HCT116 (cell line): ENCODE results near the gene LRCH1. TPM values are rescaled to one million over a fixed set of nuclear protein-coding genes. Genes with fewer than 3 reads are reported as not detected.

Experiments
- ATAC-seq: fragments of 200-7000 bp; cut with Tn5 transposase; 2 replicates; pipeline ENCODE4 v1.9.1; 2020; ENCODE audit warnings: mild to moderate bottlenecking, moderate library complexity
- BruUV-seq: library from RNA; stranded (reverse); fragments of 400-500 nt; replicated peaks from 2 replicates; lab custom pipeline; 2021; lab: Mats Ljungman, UMichigan
- CTCF ChIA-PET: fragments of 300-600 bp; sonication (Branson Sonifier 250); formaldehyde crosslinking; loops from one replicate; lab custom pipeline; 2021; ENCODE audit warnings: antibody characterized with exemption; lab: Charles Lee
- POLR2A ChIA-PET: fragments of 300-600, 350-600 bp; sonication (Branson Sonifier 250); formaldehyde crosslinking; loops from one replicate; lab custom pipeline; 2021; ENCODE audit warnings: antibody characterized with exemption; lab: Charles Lee
- RAD21 ChIA-PET, 2 experiments: fragments of 300-600 bp; sonication (Branson Sonifier 250); formaldehyde crosslinking; loops; one replicate each; lab custom pipeline; 2023; ENCODE audit warnings: low total read pairs in 2 of 2; ENCODE audit not compliant: uncharacterized antibody in 2 of 2, unreplicated experiment in 2 of 2, low non-redundant PET in 1 of 2; lab: Charles Lee
- DNase-seq: peaks from one replicate; pipeline ENCODE4 v3.0.0-alpha.2; 2010; ENCODE audit warnings: low read depth, low spot score
- H2AFZ ChIP-seq: fragments of 200-600 bp; shearing (Covaris generic), sonication (generic); 2 replicates; pipeline ENCODE4 v1.6.1; 2017; ENCODE audit warnings: low read depth, mixed run types, mixed read lengths, antibody characterized with exemption, low read length; ENCODE audit not compliant: poor library complexity, severe bottlenecking
- H3K27ac ChIP-seq: 2 replicates; pipeline ENCODE4 v1.5.1; 2012; ENCODE audit warnings: low read depth, low read length
- H3K27me3 ChIP-seq: fragments of 200-600 bp; sonication (generic); 2 replicates; pipeline ENCODE4 v1.6.1; 2016; ENCODE audit warnings: mixed run types, low read length, mixed read lengths; ENCODE audit not compliant: insufficient read depth
- H3K36me3 ChIP-seq, 2 experiments: fragments of 200-500 bp in 1 of 2; fragments of 200-600 bp in 1 of 2; sonication (Bioruptor generic) in 1 of 2; sonication (generic) in 1 of 2; 2 replicates each; pipeline versions ENCODE4 v1.5.1 to v1.6.1; 2014 to 2016; ENCODE audit warnings: low read length in 2 of 2, inconsistent platforms in 1 of 2, mixed read lengths in 1 of 2, mixed run types in 1 of 2; ENCODE audit not compliant: insufficient read depth in 2 of 2, control insufficient read depth in 1 of 2
- H3K4me1 ChIP-seq, 2 experiments: fragments of 200-600 bp in 1 of 2; sonication (generic) in 1 of 2; 2 replicates each; pipeline versions ENCODE4 v1.5.1 to v1.6.1; 2012 to 2017; ENCODE audit warnings: low read length in 2 of 2, inconsistent platforms in 1 of 2, mild to moderate bottlenecking in 1 of 2, mixed read lengths in 1 of 2, mixed run types in 1 of 2, moderate library complexity in 1 of 2; ENCODE audit not compliant: insufficient read depth in 2 of 2, control insufficient read depth in 1 of 2
- H3K4me2 ChIP-seq: fragments of 200-600 bp; sonication (generic); 2 replicates; pipeline ENCODE4 v1.6.1; 2017; ENCODE audit warnings: mixed run types, low read length, mixed read lengths
- H3K4me3 ChIP-seq, 2 experiments: fragments of 200-600 bp in 1 of 2; sonication (generic) in 1 of 2; replicated peaks in 1 of 2; 2 replicates each; pipeline ENCODE4 v1.5.1; 2011 to 2016; ENCODE audit warnings: low read length in 2 of 2, control low read depth in 1 of 2, low read depth in 1 of 2, mild to moderate bottlenecking in 1 of 2, mixed read lengths in 1 of 2, mixed run types in 1 of 2
- H3K79me2 ChIP-seq: fragments of 200-600 bp; sonication (generic); 2 replicates; pipeline ENCODE4 v1.6.1; 2017; ENCODE audit warnings: mild to moderate bottlenecking, mixed run types, low read length, moderate library complexity, mixed read lengths; ENCODE audit not compliant: insufficient read depth
- H3K9ac ChIP-seq: fragments of 200-600 bp; sonication (generic); 2 replicates; pipeline ENCODE4 v1.6.1; 2016; ENCODE audit warnings: low read length, mixed read lengths
- H3K9me2 ChIP-seq: fragments of 200-600 bp; sonication (generic), shearing (Covaris generic); 2 replicates; pipeline ENCODE4 v1.6.1; 2017; ENCODE audit warnings: mixed run types, mild to moderate bottlenecking, moderate library complexity; ENCODE audit not compliant: insufficient read depth
- H3K9me3 ChIP-seq, 2 experiments: fragments of 200-500 bp in 1 of 2; fragments of 200-600 bp in 1 of 2; sonication (Bioruptor generic) in 1 of 2; sonication (generic) in 1 of 2; 2 replicates each; pipeline ENCODE4 v1.6.1; 2014 to 2017; ENCODE audit warnings: low read length in 2 of 2, mixed read lengths in 2 of 2, inconsistent platforms in 1 of 2, low read depth in 1 of 2, mild to moderate bottlenecking in 1 of 2, mixed run types in 1 of 2, moderate library complexity in 1 of 2; ENCODE audit not compliant: control insufficient read depth in 1 of 2, insufficient read depth in 1 of 2
- H4K20me1 ChIP-seq: fragments of 200-600 bp; sonication (generic), shearing (Covaris generic); 2 replicates; pipeline ENCODE4 v1.6.1; 2017; ENCODE audit warnings: mixed run types, mild to moderate bottlenecking, moderate library complexity; ENCODE audit not compliant: insufficient read depth
- ATF3 ChIP-seq: IDR thresholded peaks from 2 replicates; pipeline ENCODE4 v1.6.1; 2012
- EGR1 ChIP-seq: IDR thresholded peaks from 2 replicates; pipeline ENCODE4 v1.6.1; 2012; ENCODE audit warnings: low read depth
- JUND ChIP-seq: IDR thresholded peaks from 2 replicates; pipeline ENCODE4 v1.6.1; 2012
- POLR2A ChIP-seq: IDR thresholded peaks from 2 replicates; pipeline ENCODE4 v1.7.0; 2011; ENCODE audit warnings: borderline replicate concordance; ENCODE audit not compliant: insufficient read depth, insufficient read length; ENCODE audit errors: extremely low read depth
- RAD21 ChIP-seq: IDR thresholded peaks from 2 replicates; pipeline ENCODE4 v1.6.1; 2012; ENCODE audit warnings: low read depth, mild to moderate bottlenecking
- REST ChIP-seq: IDR thresholded peaks from 2 replicates; pipeline ENCODE4 v1.6.1; 2012; ENCODE audit warnings: low read depth
- SIN3A ChIP-seq: IDR thresholded peaks from 2 replicates; pipeline ENCODE4 v1.6.1; 2012; ENCODE audit warnings: low read depth
- SRF ChIP-seq: IDR thresholded peaks from 2 replicates; pipeline ENCODE4 v1.6.1; 2012; ENCODE audit warnings: low read depth
- ZBTB33 ChIP-seq: IDR thresholded peaks from 2 replicates; pipeline ENCODE4 v1.6.1; 2011; ENCODE audit warnings: mild to moderate bottlenecking, low read length, moderate library complexity; ENCODE audit not compliant: insufficient replicate concordance; ENCODE audit errors: extremely low read depth
- intact Hi-C: fragments of 100-400 bp; cut with micrococcal nuclease; formaldehyde crosslinking; loops from 2 replicates; pipeline ENCODE4 v1.10.0; 2022
- total RNA-seq: library from RNA; stranded (reverse); gene quantifications from one replicate; pipeline ENCODE4 v1.2.1, GENCODE V29; 2021; ENCODE audit not compliant: unreplicated experiment

LRCH1 gene
- total RNA-seq, 1 experiment from 2014 or later, result 15.6 TPM

GRCh38 chr13:46745706-46746105, 192.7 kb downstream of the LRCH1 start:
- no peak overlapping the region for H3K4me3 ChIP-seq
- H3K4me1 ChIP-seq, result no peaks in the 10 kb centered on the region
- no peak overlapping the region for H2AFZ ChIP-seq
- DNase-seq, result no peak
- ChIA-PET CTCF (no interaction called here), POLR2A (no interaction called here), RAD21 (no interaction called here)
- intact Hi-C loops, result no loop called here
- BruUV-seq, result no TSS peak
- no peak overlapping the region for H3K27ac ChIP-seq
- no peak overlapping the region for H3K9ac ChIP-seq
- peaks cover under 1 to 3% of the 10 kb centered on the region in 2 experiments; a peak in 1 of 4 replicates for H3K36me3 ChIP-seq
- H4K20me1 ChIP-seq, result no peaks in the 10 kb centered on the region
- no peaks in the 10 kb centered on the region for H3K9me2 ChIP-seq
- TF ChIP-seq SRF, result no peak
- TF ChIP-seq SIN3A, result no peak
- H3K79me2 ChIP-seq, result no peaks in the 10 kb centered on the region
- no peaks in the 10 kb centered on the region for H3K27me3 ChIP-seq
- H3K9me3 ChIP-seq, result no peaks in the 10 kb centered on the region
- ATAC-seq, result no peak
- H3K4me2 ChIP-seq, result no peak overlapping the region

- Histone ChIP-seq H3K9me3 (no peaks in the 10 kb centered on the region), H3K4me3 (no peak overlapping the region), H3K36me3 (peaks cover 4 to 5% of the 10 kb centered on the region in 2 experiments; a peak in 2 of 4 replicates), H3K4me2 (no peak overlapping the region), H3K27me3 (no peaks in the 10 kb centered on the region), H3K4me1 (no peaks in the 10 kb centered on the region), H2AFZ (no peak overlapping the region), H4K20me1 (no peaks in the 10 kb centered on the region), H3K79me2 (no peaks in the 10 kb centered on the region), H3K9me2 (no peaks in the 10 kb centered on the region), H3K27ac (no peak overlapping the region), H3K9ac (no peak overlapping the region)
- ChIA-PET RAD21 (no interaction called here), POLR2A (no interaction called here), CTCF (no interaction called here)
- DNase-seq (no peak), ATAC-seq (no peak)
- intact Hi-C loops, result no loop called here
- TF ChIP-seq RAD21 (no peak), JUND (no peak), ZBTB33 (no peak), EGR1 (no peak), REST (no peak), POLR2A (no peak), ATF3 (no peak), SRF (no peak)
- no TSS peak for BruUV-seq
These were observed 194.3 kb downstream of the LRCH1 start for GRCh38 chr13:46747031-46747820.
